Fibroblast of mammary gland (primary cell): ENCODE measurements around the gene SPATA1.
A peak's percentile ranks its signal among the peaks of the same experiment; 100 is the strongest.

Source experiments
- DNase-seq: peaks from one replicate; pipeline ENCODE4 v3.0.0-alpha.2; 2010; ENCODE audit warnings: low read depth
- H3K4me3 ChIP-seq: 2 replicates; pipeline ENCODE4 v1.5.1; 2011; ENCODE audit warnings: low read depth, mild to moderate bottlenecking, low read length, moderate library complexity; ENCODE audit not compliant: control insufficient read depth
- TF ChIP-seq, protein P1 (sequence below): conservative IDR thresholded peaks from 2 replicates; pipeline ENCODE4 v1.5.1; 2011; ENCODE audit warnings: low read depth, low read length, inconsistent platforms; ENCODE audit not compliant: control insufficient read depth, insufficient read depth

SPATA1 gene

DNA sequence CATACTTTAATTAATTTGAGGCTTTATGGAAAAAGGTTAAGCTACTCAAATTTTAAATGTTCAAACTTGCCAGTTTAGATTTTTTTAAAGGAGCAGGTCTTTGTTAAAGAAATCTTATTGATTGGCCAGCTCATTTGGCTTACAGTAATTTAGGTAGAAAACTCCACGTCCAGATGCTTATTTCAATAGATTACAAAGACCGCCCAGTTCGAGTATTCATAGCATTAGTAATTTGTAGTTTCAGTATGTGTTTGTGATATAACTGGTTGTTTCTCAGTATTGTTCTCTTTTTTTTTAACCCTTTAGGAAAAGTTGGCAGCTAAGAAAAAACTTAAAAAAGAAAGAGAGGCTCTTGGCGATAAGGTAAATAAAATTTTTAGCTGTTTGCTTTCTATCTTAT, 25.5 kb upstream of the SPATA1 start:
- TF ChIP-seq, protein P1, sequence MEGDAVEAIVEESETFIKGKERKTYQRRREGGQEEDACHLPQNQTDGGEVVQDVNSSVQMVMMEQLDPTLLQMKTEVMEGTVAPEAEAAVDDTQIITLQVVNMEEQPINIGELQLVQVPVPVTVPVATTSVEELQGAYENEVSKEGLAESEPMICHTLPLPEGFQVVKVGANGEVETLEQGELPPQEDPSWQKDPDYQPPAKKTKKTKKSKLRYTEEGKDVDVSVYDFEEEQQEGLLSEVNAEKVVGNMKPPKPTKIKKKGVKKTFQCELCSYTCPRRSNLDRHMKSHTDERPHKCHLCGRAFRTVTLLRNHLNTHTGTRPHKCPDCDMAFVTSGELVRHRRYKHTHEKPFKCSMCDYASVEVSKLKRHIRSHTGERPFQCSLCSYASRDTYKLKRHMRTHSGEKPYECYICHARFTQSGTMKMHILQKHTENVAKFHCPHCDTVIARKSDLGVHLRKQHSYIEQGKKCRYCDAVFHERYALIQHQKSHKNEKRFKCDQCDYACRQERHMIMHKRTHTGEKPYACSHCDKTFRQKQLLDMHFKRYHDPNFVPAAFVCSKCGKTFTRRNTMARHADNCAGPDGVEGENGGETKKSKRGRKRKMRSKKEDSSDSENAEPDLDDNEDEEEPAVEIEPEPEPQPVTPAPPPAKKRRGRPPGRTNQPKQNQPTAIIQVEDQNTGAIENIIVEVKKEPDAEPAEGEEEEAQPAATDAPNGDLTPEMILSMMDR: no peak
- peak overlapping the region; percentile 93 for H3K4me3 ChIP-seq
- DNase-seq: no peak

DNA sequence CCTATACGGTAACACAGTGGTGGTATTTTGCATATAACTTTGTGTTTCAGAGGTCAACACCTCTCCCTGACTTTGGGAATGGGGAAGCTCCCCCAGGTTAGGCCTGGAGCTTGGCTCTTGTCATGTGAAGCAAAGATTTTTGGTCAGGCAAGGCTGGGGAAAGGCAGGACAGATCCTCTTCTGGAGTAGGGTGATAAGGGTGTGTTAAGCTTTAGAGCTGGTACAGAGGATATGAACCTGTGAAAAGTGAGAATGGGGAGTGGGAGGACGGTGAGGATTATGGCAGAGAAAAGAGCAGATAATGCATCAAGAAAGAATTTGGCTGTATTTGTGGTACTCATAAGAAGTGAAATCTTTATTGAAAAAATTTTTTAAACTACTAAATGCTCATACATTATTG, 24.9 kb upstream of the SPATA1 start:
- no peak overlapping the region for H3K4me3 ChIP-seq
- DNase-seq: no peak
- TF ChIP-seq, protein P1: no peak

DNA sequence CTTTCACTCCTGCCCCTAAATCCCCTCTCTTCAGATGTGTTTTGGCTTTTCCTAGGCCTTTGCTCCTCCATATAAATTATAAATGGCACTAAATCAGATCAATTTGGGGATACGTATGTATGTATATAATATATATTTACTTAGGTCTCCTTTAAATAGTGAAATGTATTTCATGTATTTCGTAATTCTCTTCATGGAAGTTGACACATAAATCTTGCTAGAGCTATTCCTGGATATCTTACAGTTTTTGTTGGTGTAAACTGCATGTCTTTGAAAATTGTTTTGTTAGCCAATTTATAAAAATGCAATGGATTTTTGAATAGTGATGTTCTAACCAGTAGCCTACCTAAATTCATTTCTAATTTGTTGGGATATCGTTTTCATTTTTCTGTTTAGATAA, 18.1 kb upstream of the SPATA1 start:
- H3K4me3 ChIP-seq: no peak overlapping the region
- no peak for DNase-seq
- TF ChIP-seq, protein P1: no peak

DNA sequence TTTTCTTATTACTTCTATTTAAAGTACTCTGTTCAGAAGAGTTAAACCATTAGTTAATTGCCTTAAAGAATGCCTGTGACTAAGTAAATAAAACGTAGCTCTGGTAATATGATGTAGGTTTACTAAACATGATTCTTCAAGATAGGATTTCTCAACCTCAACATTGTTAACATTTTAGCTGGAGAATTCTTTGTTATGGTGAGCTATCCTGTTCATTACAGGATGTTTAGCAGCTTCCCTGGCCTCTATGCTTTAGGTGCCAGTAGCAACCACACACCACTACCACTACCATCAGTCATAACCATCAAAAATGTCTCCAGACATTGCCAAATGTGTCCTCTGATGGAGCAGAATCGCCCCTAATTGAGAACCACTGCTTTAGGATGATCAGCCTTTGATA, 16.4 kb upstream of the SPATA1 start:
- no peak overlapping the region for H3K4me3 ChIP-seq
- TF ChIP-seq, protein P1: no peak
- DNase-seq: no peak

DNA sequence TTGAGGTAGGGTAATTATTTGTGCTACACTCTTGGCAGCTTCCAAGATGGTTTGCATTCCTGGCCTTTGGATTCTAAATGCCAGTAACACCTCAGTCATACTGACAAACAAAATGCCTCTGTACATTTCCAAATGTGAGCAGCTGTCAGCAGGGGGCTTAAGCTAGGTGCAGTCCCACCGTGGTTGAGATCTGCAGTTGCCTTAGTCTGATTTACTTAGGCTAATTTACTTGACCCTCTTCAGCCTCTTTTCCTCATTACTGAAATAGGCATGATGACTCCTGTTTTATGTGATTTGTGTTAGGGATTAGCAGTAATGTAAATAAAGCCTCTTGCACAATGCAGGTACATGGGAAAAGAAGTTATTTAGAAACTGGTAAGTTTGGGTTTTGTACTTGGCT, 13.5 kb upstream of the SPATA1 start:
- no peak overlapping the region for H3K4me3 ChIP-seq
- no peak for DNase-seq
- TF ChIP-seq, protein P1: no peak

DNA sequence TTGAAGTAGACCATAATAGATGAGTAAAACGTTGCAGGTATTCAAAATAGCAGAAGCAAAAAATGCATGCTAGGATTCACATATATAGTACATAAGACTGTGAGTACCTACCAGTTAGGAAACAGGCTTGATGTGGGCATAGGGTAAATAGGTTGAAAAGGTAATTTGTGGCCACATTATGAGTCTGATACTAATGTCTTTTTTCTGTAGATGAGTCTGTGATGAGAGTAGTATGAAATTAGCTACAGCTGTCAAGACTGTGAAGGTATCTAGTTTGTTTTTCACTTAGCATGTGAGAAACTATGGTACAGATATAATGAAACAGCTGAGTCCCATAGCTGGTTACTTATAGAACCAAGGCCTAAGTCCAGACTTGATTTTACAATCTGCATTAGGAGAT, 12.4 kb upstream of the SPATA1 start:
- DNase-seq: no peak
- no peak overlapping the region for H3K4me3 ChIP-seq
- TF ChIP-seq, protein P1: no peak

DNA sequence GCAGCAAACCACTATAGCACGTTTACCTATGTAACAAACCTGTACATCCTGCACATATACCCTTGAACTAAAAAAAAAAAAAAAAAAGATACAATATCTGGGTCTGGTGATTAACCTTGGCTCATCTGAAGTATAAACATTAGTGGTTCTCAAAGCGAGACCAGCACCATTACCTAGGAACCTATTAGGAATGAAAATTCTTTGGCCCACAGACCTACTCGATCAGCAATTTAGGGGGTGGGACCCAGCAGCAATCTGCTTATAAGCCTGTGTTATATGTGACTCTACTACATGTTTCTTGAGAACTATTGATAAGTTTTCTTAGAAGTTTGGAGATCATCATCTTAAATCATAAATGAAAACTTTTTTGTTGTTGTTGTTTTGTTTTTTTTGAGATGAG, 9.7 kb upstream of the SPATA1 start:
- no peak for DNase-seq
- TF ChIP-seq, protein P1: no peak
- no peak overlapping the region for H3K4me3 ChIP-seq
